ENCODE results near the gene URB2.

- TF ChIP-seq CTCF (IDR thresholded peaks at IDR 0.05), result no peak
- no peak for TF ChIP-seq POLR2A (IDR thresholded peaks at IDR 0.05)
Observed at GRCh38 chr1:229614701-229615100, 11.3 kb upstream of the URB2 start.
